ENCODE measurements around the gene TP53I3.
"Not testable (repeated sequence)": the region's sequence is repeated elsewhere in the genome, so short reads cannot be mapped to it uniquely, and the experiment has no call there.

TP53I3 gene, protein sequence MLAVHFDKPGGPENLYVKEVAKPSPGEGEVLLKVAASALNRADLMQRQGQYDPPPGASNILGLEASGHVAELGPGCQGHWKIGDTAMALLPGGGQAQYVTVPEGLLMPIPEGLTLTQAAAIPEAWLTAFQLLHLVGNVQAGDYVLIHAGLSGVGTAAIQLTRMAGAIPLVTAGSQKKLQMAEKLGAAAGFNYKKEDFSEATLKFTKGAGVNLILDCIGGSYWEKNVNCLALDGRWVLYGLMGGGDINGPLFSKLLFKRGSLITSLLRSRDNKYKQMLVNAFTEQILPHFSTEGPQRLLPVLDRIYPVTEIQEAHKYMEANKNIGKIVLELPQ

GRCh38 chr2:24084386-24085199 lies at the start of gene TP53I3:
Gene TP53I3 (minus strand): TSS chr2:24084834. CDS start chr2:24084326, 508 bp downstream.
- peak; percentile 98 for DNase-seq (ENCODE audit: low read depth, low spot score)

DNA sequence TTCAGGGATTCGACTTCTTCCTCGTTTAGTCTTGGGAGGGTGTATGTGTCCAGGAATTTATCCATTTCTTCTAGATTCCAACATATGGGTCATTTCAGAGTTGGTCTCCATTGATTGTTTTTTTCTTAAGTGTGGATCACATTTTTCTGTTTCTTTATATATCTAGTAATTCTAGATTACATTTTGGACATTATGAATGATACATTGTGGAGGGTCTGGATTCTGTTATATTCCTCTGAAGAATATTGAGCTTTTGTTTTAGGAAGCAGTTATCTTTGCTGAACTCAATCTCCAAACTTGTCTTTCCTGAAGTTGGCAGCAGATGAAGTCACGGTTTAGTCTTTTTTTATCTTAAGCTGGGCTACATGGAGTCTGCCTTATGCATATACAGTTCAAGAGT lies 47.9 kb upstream of the TP53I3 start:
- no peak for DNase-seq (ENCODE audit: low read depth, low spot score)

DNA sequence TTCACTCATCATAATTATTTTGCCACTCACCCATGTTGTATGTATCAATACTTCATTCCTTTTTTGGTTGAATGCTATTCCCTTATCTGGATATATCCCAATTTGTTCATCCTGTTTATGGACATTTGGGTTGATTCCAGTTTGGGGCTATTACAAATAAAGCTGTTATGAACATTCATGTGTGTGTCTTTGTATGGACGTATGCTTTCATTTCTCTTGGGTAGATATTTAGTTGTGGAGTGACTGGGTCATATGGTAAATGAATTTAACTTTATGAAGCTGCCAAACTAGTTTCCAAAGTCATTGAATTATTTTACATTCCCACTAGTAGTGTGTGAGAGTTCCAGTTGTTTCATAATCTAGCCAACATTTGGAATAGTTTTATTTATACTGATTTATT lies 41.3 kb upstream of the TP53I3 start:
- DNase-seq (ENCODE audit: low read depth, low spot score), result no peak

- peak; percentile 54 for DNase-seq (ENCODE audit: low read depth, low spot score)
These were observed 39.4 kb upstream of the TP53I3 start for GRCh38 chr2:24123922-24124580.

GRCh38 chr2:24123195-24123921 lies 38.7 kb upstream of the TP53I3 start, which contains the start of the genes FAM228B and PFN4:
Gene FAM228B (plus strand): TSS chr2:24123469. CDS start chr2:24124362, 893 bp downstream.
Gene PFN4 (minus strand): TSS chr2:24123334. CDS start chr2:24122535, 799 bp downstream.
- DNase-seq (ENCODE audit: low read depth, low spot score), result peak; percentile 94

DNA sequence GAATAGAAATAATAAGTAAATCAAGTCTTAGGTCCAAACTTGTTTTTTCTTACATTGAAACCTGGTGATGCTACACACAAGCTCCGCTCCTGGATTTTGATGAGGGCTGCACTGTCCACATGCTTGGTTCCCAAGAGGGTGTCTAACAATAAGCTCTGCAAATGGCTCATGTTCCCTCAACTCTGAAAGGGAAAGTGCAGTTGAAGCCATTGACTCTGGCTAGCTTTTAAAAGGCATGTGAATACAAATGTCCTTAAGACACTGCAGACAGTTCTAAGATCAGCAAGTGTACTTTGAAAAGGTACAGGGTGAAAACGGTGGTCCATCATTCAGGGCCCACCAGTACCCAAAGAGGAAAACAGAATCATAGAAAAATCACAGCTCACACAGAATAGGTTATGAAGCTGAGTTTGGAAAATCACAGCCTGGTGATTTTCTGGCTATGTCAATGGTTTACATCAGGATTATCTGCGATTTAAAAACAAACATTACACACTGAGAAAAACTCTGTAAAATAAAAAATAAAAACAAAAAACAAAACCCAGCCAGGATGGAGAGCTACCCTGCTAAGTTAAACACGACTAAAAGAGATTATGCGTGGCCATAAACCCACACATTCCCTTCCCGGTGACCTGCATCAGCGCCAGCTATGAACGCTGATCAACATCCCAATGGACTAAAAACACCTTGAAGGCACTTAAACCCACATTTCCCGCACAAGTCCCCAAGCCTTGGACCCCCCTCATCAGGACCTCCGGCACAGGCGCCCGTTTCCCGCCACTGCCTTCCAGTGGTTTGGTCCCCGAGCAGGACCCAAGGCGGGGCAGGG lies 37.9 kb upstream of the TP53I3 start:
- DNase-seq (ENCODE audit: low read depth, low spot score), result peak; percentile 5

DNA sequence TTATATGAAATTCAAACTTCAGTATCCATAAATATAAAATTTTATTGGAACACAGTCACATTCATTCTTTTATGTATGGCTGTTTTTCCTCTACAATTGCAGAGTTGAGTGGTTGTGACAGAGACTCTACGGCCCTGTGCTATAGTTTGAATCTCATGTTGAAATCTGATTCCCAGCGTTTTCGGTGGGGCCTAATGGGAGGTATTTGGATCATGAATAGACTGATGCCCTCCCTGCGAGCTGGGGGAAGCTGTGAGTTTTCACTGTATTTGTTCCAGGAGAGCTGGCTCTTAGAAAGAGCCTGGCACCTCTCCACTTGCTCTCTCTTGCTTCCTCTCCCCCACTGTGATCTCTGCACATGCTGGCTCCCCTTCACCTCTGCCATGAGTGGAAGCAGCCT lies 36.8 kb upstream of the TP53I3 start:
- DNase-seq (ENCODE audit: low read depth, low spot score), result peak; percentile 7

DNA sequence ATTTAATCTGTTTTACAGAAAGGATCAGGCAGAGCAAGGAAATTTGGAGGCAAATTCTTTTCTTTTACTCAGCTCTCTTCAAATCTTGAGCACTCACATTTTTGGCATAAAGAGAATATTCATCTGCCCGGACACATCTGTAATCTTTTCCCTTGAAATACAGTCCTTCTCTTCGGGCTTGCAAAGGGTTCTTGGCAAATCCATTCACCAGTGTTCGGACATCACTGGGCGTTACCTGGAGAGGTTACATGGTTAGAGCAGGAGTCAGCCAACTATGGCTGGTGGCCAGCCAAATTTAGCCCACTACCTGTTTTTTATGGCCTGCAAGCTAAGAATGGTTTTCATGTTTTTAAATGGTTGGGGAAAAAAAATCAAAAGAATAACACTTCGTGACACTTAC lies 36.4 kb upstream of the TP53I3 start:
- no peak for DNase-seq (ENCODE audit: low read depth, low spot score)

DNA sequence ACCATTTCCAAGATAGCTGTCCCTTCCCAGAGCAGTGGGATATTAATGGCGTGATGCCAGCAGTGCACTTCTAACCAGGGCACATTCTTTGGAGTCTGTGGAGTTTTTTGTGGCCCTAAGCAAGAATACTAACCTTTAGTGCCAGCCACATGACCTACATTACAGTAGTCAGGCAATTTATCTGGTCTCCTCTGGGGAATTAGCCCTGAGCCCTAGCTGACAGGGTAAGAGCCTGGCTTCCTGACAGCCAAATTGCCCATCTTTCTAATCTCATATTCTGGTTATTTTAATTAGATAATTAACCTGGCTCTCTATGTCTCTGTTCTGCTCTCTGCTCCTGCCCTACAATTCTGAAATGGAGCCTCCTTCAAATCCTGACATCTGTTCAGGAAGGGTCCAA lies 33.3 kb upstream of the TP53I3 start:
- no peak for DNase-seq (ENCODE audit: low read depth, low spot score)

DNA sequence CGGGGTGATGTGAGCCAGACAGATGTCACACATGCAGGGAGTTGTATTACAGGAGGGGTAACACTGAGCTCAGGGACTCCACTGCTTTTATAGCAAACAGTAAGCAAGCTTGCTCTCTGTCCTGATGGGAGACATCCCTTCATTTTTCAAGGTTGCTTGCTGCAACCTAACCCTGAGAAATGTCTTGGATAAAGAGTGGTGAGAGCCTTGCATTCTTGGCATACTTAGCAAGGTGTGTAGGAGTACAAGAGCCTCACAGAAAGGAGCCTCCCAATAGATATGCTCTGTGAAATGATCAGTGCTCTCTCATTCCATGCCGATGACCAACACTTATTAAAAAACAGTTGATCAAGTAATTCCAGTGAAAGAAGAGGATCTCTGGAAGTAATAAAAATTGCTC lies 30.4 kb upstream of the TP53I3 start:
- DNase-seq (ENCODE audit: low read depth, low spot score), result peak; percentile 11

DNA sequence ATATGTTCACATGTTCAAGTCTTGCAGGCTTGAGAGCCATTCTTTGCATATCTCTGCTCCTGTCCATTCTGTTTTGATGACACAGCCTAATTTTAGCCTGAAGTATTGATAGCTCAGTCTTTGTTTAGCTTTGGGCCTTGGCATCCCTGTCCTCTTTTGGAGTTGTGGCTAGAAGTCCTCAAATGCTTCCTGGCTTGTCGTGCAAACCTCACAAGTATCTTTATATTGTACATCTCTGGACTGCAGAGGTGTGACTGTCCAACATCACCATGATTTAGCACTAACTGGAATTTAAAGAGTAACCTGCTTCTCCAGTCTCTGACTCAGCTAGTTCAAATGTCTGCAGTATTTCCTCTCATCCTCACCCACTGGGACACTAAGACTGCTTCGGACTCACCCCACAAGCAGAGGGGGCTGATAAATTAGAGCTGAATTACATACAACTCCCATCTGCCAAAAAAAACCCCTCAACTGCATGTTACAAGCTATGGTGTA lies 26.8 kb upstream of the TP53I3 start:
- peak; percentile 11 for DNase-seq (ENCODE audit: low read depth, low spot score)

GRCh38 chr2:24110660-24111303 lies 26.1 kb upstream of the TP53I3 start:
- DNase-seq (ENCODE audit: low read depth, low spot score), result no peak

DNA sequence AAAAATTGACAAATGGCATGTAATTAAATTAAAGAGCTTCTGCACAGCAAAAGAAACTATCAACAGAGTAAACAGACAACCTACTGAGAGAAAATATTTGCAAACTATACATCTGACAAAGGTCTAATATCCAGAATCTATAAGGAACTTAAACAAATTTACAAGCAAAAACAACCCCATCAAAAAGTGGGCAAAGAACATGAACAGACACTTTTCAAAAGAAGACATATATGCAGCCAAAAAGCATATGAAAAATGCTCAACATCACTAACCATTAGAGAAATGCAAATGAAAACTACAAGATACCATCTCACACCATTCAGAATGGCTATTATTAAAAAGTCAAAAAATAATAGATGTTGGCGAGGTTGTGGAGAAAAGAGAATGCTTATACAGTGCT lies 24.8 kb upstream of the TP53I3 start:
- not testable (repeated sequence) for DNase-seq (ENCODE audit: low read depth, low spot score)

DNA sequence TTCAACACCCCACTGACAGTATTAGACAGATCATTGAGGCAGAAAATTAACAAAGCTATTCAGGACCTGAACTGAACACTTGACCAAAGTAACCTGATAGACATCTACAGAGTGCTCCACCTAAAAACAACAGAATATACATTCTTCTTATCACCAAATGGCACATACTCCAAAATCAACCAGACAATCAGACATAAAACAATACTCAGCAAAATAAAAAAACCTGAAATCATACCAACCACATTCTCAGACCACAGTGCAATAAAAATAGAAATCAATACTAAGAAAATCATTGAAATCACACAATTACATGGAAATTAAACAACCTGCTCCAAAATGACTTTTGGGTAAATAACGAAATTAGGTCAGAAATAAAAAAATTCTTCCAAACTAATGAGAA lies 22.7 kb upstream of the TP53I3 start:
- DNase-seq (ENCODE audit: low read depth, low spot score), result no peak

GRCh38 chr2:24106786-24107185 lies 22.2 kb upstream of the TP53I3 start:
- DNase-seq (ENCODE audit: low read depth, low spot score), result no peak

- no peak for DNase-seq (ENCODE audit: low read depth, low spot score)
These were observed 21.2 kb upstream of the TP53I3 start for GRCh38 chr2:24105816-24106215.

GRCh38 chr2:24104906-24105305 lies 20.3 kb upstream of the TP53I3 start:
- DNase-seq (ENCODE audit: low read depth, low spot score), result no peak

DNA sequence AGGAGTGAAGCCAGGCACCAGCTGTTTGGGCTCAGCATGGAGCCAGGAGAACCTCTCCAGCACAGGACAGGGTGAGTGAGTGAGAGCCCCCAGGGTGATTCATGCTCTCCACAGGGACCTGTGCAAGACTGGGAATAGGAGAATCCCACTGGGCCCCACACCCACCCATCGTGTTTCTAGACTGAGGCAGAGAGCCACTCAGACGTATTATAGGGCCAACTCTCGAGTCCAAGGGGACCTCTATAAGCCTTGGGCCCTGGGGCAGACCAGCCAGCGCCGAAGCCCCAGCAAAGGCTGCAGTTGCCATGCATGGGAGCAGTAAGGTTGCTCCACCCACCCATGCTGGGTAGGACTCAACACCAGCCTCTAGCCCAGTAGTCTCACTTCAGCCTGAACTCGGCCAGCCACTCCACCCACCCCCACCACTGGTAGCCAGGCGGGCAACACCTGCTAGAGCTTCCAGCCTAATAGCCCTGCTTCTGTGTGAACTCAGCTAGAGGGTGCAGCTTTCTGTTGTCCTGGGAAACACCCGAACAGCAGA lies 19.5 kb upstream of the TP53I3 start:
- DNase-seq (ENCODE audit: low read depth, low spot score), result no peak

DNA sequence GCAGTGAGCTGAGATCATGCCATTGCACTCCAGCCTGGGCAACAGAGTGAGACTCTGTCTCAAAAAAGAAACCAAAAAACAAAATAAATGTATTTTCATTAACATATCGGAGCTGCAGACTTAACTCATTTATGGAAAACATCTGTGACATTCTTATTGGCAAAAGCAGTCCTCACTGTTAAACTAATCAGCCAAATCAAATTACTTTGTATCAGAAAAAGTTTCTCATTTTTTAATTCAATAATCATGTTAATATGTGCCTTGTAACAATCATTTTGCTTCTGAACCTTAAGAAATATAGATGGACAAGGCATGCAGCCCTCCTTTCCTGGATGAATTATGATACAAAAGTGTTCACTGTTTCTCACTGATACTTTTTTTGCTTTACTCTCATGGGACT lies 18.0 kb upstream of the TP53I3 start:
- DNase-seq (ENCODE audit: low read depth, low spot score), result no peak

DNA sequence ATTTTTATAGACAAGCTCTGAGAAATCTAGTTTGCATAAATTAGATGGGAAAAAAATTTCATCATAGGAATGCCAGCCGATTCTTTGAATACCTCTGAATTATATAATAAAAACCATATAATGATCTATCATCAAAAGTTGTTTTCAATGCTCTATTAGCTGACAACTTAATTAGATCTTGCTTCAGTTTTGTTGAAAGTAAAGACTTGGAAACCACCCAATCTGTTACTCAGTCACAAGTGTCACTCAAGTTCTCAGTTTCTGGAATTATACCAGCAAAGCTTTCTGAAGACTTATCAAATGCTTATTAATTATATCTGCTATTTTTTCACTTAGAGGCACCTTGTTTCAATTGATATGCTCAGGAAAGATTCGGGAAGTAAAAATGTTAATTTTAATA lies 17.4 kb upstream of the TP53I3 start:
- DNase-seq (ENCODE audit: low read depth, low spot score), result no peak

Measured in astrocyte of the hippocampus (primary cell).